HG03457 (cell line): ENCODE data around the gene LBHD2.

Experiments
- ATAC-seq: cut with Tn5 transposase; IDR thresholded peaks from one replicate; pipeline ENCODE4 v1.9.1; 2021; ENCODE audit warnings: moderate number of reproducible peaks; ENCODE audit not compliant: unreplicated experiment

LBHD2 gene

DNA sequence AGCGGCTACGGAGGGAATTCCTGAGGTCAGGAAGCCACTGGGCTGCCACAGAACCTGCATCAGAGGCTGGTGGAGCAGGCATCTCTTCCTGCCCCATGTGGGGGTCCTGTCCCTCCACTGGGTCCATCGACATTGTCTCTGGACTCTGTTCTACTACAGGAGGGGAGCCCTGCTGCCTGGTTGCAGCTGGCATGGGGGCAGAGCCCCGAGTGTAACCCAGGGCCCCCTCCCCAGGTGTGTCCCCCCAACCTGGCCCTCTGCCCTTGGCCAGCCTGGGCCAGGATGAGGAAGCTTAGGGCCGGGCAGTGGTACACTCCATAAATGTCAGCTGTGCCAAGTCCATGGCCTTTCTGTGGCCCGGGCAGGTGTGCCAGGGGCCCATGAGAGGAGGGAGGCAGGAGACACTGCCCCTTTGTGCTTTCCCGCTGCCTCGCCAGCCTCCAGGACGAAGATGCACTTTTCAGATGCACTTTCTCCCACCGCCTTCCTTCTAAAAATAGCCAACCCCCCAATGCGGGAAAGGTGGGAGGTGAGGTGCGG lies 6.5 kb downstream of the LBHD2 start:
- ATAC-seq: no peak

DNA sequence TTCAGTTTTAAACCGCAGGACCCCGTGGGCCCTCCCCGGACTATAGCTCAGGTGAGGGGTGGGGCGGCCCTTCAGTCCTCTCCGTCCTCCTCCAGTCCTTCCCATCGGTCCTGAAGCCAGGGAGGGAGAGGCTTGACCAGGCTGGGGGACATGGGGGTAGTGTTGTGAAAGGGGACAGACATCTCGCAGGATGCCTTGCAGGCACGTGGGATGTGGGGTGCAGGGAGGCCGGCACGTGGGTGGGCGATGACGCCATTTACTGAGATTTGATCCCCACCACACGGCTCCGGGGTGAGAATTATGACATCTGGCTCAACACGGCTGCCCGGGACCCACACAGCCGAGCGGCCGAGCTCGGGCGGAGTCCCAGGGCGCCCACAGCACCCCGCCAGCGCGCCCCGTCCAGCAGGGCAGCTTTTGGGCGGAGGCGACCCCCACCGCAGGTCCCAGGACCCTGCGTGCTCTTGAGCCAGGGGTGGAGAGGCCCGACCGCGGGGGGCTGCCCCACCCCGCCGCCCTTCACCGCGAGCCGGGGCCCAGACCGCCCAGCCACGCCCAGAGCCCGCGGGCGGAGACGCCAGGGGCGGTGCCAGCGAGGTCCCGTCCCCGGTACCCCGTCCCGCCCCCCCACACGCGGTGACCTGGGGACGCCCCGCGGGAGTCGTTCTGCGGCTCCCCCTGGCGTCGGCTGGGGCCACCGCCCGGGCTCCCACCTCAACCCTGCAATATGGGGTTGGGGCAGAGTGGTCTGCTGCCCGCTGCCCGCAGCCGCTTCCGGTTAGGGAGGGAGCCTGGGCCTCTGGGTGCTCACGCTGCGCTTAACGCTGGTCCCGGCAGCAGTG lies 7.3 kb downstream of the LBHD2 start:
- no peak for ATAC-seq

- no peak for ATAC-seq
Observed at GRCh38 chr14:103091883-103092222, 7.8 kb downstream of the LBHD2 start.

DNA sequence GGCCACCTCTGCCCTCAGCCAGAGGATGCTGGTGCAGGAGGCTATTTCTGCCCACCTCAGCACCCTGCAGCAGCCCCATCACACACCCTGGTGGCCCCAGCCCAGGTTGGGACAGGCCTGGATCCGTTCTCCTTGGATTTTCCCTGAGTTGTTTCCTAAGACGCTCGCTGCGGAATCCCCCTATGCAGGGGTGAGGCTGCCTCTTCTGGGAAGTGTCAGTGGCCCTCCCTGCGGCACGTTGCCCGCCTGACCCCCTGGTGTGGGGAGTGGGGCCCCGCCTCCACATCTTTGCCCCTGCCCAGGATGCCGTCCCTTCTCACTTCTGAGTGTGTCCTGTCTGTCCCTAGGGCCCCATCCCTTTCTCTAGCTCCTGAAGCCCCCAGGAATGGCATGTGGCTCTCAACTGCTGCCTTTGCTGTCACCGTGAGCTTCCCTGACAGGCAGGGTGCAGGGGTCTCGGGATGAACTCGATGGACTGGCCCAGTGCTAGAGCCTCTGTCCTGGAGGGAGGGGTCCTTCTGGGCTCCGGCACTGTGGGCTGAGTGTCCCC lies 9.9 kb downstream of the LBHD2 start:
- ATAC-seq: no peak

GRCh38 chr14:103094406-103095209 lies 10.6 kb downstream of the LBHD2 start, which contains the start of gene EXOC3L4:
EXOC3L4 (plus strand) TSS chr14:103094725; CDS start chr14:103100220, 5,495 bp downstream.
- ATAC-seq: no peak

GRCh38 chr14:103095210-103095778 lies 11.3 kb downstream of the LBHD2 start:
- ATAC-seq: no peak

DNA sequence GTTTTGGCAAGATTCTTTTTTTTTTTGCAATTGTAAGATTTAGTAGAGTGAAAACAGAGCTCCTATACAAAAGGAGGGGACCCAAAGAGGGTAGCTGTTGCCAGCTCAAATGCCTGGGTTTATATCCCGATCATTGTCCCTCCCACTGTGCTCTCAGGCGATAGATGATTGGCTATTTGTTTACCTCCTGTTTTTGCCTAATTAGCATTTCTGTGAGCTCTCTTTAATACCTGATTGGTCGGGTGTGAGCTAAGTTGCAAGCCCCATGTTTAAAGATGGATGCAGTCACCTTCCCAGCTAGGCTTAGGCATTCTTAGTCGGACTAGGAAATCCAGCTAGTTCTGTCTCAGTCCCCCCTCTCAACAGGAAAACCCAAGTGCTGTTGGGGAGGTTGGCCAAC lies 12.4 kb downstream of the LBHD2 start:
- ATAC-seq: no peak

DNA sequence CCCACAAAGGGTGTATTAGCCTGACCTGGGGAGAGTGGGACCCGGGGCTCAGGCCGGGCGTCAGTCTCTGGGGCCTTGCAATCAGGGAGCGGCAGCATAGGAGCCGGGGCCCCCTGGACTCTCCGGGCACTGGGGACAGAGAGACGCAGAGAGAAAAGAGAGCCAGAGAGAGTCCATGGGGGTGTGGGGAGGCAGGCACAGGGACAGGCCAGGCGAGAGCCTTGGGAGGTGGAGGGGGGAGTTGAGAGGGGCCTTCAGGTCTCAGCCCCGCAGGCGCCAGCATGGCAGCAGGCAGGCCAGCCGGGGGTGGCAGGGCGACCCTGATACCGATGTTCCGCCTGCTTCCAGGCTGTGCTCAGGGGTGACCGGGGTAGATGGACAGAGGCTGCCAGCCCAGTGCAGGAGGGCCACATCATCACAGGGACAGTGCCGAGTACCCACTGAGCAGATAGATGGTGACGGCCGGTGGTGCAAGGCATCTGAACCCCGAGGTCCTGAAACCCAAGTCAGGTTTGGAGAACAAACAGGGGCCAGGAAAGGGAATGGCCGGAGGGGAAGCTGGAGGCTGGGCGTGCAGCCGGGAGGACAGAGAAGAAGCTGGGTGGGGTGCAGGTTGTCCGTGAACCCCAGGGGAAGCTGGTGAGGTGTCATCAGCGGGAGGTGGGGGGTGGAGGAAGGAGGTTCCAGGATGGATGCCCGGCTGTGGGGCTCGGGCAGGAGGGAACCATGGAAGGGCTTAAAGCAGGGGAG lies 13.4 kb downstream of the LBHD2 start:
- ATAC-seq: no peak

DNA sequence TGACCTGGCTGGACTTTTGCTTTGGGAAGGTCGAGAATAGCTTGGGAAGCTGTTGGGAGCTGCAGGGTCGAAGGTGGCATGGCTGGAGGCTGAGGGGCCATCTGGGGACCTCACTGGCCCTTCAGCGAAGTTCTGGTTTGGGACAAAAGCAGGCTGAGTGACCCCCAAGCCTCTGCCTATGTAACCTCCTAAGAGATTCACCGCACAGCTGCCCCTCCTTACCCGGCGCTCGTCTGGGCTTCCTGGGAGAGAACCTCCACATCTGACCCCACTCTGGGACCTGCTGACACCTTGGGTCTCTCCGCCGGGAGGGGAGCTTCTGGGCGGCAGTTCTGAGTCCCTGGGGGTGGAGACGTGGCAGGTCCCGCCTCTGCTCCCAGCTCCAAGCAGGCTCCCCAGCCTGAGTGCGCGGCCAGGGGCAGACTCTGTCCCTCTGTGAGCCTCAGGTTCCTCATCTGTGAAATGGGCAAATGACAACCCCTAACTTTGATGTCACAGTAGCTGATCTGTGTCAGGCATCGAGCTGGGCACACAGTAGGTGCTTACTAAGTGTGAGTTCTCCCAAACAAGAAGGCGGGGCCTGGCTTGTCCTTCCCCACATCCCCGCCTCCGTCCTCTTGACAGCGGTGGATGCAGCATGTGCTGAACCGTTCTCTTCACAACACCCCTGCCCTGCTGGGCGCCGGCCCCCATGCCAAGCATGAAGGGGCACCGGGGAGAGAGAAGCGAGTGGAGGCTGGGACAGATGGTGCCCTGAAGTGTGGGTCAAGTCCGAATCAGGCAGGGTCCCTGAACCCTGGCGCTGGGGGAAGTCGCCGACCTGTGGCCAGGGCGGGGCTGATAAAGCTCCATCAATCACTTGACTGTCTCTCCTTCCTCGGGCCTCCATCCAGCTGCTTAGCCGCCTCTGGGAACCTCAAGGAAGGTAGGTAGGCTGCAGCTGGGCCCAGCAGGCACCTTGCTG lies 14.3 kb downstream of the LBHD2 start:
- no peak for ATAC-seq

- ATAC-seq: no peak
Observed at GRCh38 chr14:103099081-103099732, 15.2 kb downstream of the LBHD2 start.

GRCh38 chr14:103099733-103100280 lies 15.8 kb downstream of the LBHD2 start:
- ATAC-seq: no peak

DNA sequence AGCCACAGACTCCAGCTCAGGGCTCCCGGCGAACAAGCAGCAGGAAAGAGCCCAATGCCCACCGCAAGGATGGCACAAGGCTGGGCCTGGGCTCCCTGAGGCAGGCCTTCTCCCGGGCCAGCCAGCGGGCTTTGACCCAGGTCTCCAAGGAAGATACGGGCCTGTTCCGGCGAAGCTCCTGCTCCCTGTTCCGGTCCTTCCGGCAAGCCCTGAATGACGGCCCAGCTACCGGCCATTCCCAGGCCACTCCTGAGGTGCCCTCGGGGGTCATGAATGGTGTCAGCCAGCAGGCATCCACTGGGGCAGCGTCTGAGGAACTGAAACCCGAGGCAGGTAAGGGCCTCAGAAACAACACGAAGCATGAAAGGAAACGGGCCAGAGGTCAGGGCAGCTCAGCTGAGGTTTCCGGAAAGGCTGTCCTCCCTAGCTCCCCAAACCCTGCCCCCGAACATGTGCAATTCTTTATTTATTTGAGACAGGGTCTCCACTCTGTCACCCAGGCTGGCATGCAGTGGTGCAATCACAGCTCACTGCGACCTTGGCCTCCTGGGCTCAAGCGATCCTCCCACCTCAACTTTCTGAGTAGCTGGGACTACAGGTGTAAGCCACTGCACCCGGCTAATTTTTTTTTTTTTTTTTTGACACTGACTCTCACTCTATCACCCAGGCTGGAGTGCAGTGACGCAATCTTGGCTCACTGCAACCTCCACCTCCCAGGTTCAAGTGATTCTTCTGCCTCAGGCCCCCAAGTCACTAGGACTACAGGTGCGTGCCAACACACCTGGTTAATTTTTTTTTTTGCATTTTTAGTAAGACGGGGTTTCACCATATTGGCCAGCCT lies 16.5 kb downstream of the LBHD2 start:
- no peak for ATAC-seq

DNA sequence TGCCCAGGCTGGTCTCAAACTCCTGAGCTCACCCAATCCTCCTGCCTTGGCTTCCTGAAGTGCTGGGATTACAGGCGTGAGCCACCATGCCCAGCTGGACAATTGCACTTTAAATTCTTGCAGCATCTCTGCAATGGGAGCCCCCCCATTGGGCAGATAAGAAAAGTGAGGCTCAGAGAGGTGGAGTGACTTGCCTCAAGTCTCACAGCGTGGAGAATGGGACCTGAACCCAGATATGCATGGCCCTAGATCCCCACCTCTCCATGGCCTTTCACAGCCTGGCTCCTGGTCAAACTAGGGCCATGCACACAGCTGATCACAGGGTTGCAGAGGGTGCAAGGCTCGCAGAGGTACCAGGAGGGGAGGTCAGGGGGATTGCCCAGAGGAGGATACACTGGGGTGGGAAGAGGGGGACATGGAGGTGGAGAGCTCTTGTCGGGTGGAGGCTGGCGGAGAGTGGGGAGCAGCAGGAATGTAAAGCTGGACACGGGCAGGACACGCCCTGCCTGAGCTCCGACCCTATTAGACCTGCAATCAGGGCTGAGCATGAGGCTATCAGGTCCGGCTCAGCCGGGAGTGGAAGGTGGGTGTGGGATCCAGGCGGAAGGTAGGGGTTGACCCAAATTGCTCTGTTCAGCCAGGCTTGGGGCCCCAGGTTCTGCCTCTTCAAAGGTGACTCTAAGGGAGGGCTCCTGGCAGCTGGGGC lies 17.4 kb downstream of the LBHD2 start:
- ATAC-seq: no peak

DNA sequence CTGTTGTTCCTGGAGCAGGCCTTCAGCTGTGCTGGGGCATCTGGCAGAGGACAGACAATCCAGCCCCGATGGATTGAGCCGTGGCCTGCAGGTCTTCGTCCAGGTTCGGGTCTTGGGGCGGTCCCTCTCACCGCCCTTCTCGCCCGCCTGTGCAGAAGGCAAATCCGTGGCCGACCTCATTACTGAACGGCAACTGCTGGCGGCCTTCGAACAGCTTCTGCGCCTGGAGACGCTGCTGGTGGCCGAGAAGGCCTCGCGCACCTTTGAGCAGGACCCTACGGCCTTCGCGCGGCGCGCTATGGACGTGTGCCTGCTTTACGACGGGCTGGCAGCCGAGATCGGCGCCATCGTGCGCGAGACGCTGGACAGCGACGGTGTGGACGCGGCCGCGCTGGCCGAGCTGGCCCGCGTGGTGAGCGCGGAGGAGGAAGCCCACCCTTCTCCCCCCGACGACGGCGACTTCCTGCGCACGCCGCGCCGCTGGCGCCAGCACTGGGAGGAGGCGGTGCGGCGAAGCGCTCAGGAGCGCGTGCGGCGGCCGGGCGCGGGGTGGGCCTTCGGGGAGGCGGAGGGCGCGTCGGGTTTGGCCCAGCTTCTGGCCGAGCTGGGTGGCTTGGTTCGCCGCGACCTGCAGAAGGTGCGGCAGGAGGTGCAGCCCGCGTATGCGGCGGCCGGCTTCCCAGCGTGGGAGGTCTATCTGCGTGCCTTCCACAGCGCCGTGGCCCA lies 18.1 kb downstream of the LBHD2 start:
- no peak for ATAC-seq

- ATAC-seq: no peak
Observed at GRCh38 chr14:103102689-103103260, 18.8 kb downstream of the LBHD2 start.
